Endodermal cell (in vitro differentiated cells): ENCODE results near the gene RPL18A. TPM values are rescaled to one million over a fixed set of nuclear protein-coding genes. Genes with fewer than 3 reads are reported as not detected.

Source experiments
- DNase-seq: peaks from one replicate; pipeline ENCODE4 v3.0.0-alpha.2; 2017
- H3K27ac ChIP-seq: 2 replicates; pipeline ENCODE4 v1.5.1; 2013; ENCODE audit warnings: mild to moderate bottlenecking, low read depth, low read length, moderate library complexity
- H3K27me3 ChIP-seq: 2 replicates; pipeline ENCODE4 v1.6.1; 2013; ENCODE audit warnings: mild to moderate bottlenecking, low read length, moderate library complexity; ENCODE audit not compliant: insufficient read depth, control insufficient read depth, poor library complexity, severe bottlenecking
- H3K36me3 ChIP-seq: 2 replicates; pipeline ENCODE4 v1.7.0; 2013; ENCODE audit warnings: mild to moderate bottlenecking, low read length, moderate library complexity; ENCODE audit not compliant: control insufficient read depth, insufficient read depth
- H3K4me1 ChIP-seq: one replicate; pipeline ENCODE4 v1.7.0; 2013; ENCODE audit warnings: low read length; ENCODE audit not compliant: control insufficient read depth, insufficient read depth
- H3K4me3 ChIP-seq: 2 replicates; pipeline ENCODE4 v1.5.1; 2013; ENCODE audit warnings: mild to moderate bottlenecking, low read length, moderate library complexity
- H3K9ac ChIP-seq: 2 replicates; pipeline ENCODE4 v1.6.1; 2013; ENCODE audit warnings: mild to moderate bottlenecking, low read length, moderate library complexity; ENCODE audit not compliant: poor library complexity, severe bottlenecking; ENCODE audit errors: extremely low read depth
- H3K9me3 ChIP-seq: 2 replicates; pipeline ENCODE4 v1.6.1; 2013; ENCODE audit warnings: mild to moderate bottlenecking, low read length, moderate library complexity; ENCODE audit not compliant: control insufficient read depth
- H3K27ac Mint-ChIP-seq: 2 replicates; pipeline ENCODE4 v1.8.0; 2020; ENCODE audit warnings: mixed read lengths
- H3K27me3 Mint-ChIP-seq: 2 replicates; pipeline ENCODE4 v1.8.0; 2021; ENCODE audit warnings: mild to moderate bottlenecking, mixed read lengths; ENCODE audit not compliant: insufficient read depth
- H3K36me3 Mint-ChIP-seq: 2 replicates; pipeline ENCODE4 v1.8.0; 2020; ENCODE audit warnings: low read depth, mixed read lengths
- H3K4me1 Mint-ChIP-seq: 2 replicates; pipeline ENCODE4 v1.8.0; 2020; ENCODE audit warnings: mixed read lengths
- H3K4me3 Mint-ChIP-seq: 2 replicates; pipeline ENCODE4 v1.8.0; 2020; ENCODE audit warnings: mild to moderate bottlenecking, moderate library complexity, mixed read lengths
- H3K9me3 Mint-ChIP-seq: 2 replicates; pipeline ENCODE4 v1.8.0; 2020; ENCODE audit warnings: mild to moderate bottlenecking, mixed read lengths
- CTCF ChIP-seq: fragments of 200-600 bp; sonication (generic); conservative IDR thresholded peaks from 2 replicates; pipeline ENCODE4 v1.5.0; 2021; ENCODE audit warnings: antibody characterized with exemption, mild to moderate bottlenecking
- WGBS, 2 experiments: methylation state at CpG; one replicate each; pipeline versions ENCODE4 v1.1.5 to v1.1.7; 2013; ENCODE audit warnings: missing lambda C conversion rate in 2 of 2, mixed read lengths in 1 of 2; ENCODE audit not compliant: insufficient coverage in 1 of 2, insufficient read length in 1 of 2; 5-methylcytosine and 5-hydroxymethylcytosine counted together
- total RNA-seq, 2 donors: library from RNA; stranded (reverse); fragmentation: NEBNext Ultra II Directional in 1 of 2; extraction: Animal tissue kit (Norgen Biotek cat#: 25700) in 1 of 2; gene quantifications; 2 replicates in 1 of 2; 3 replicates in 1 of 2; pipeline ENCODE4 v1.2.1, GENCODE V29; 2021

The RPL18A gene
- total RNA-seq, 2 donors from 2014 or later, result 1,886 to 2,166 TPM

GRCh38 chr19:17869114-17869608 is 9.5 kb downstream of the RPL18A start:
- peaks cover 42% of the 10 kb centered on the region for H3K27me3 Mint-ChIP-seq
- H3K27ac ChIP-seq, result no peak overlapping the region
- H3K4me3 Mint-ChIP-seq, result no peak overlapping the region
- no peaks in the 10 kb centered on the region for H3K4me1 Mint-ChIP-seq
- H3K9me3 Mint-ChIP-seq, result no peaks in the 10 kb centered on the region
- peaks cover 5% of the 10 kb centered on the region for H3K36me3 ChIP-seq
- no peak for TF ChIP-seq CTCF
- peaks cover 7% of the 10 kb centered on the region for H3K27me3 ChIP-seq
- peak; percentile 82 for DNase-seq
- peaks cover 6% of the 10 kb centered on the region for H3K36me3 Mint-ChIP-seq
- no peak overlapping the region for H3K9ac ChIP-seq
- H3K4me1 ChIP-seq, result no peaks in the 10 kb centered on the region
- WGBS, 2 experiments, result 46 to 56% methylated on average over 8 to 11 of the region's 11 CpGs
- H3K27ac Mint-ChIP-seq, result no peak overlapping the region
- H3K4me3 ChIP-seq, result no peak overlapping the region
- no peaks in the 10 kb centered on the region for H3K9me3 ChIP-seq

GRCh38 chr19:17871032-17871877 is 11.5 kb downstream of the RPL18A start:
- H3K9me3 ChIP-seq, result no peaks in the 10 kb centered on the region
- H3K27me3 Mint-ChIP-seq, result peaks cover 44% of the 10 kb centered on the region
- H3K27ac Mint-ChIP-seq, result no peak overlapping the region
- H3K9ac ChIP-seq, result no peak overlapping the region
- DNase-seq, result no peak
- H3K36me3 ChIP-seq, result no peaks in the 10 kb centered on the region
- no peaks in the 10 kb centered on the region for H3K9me3 Mint-ChIP-seq
- WGBS, 2 experiments, result 82 to 97% methylated on average over 6 to 10 of the region's 10 CpGs
- H3K4me3 ChIP-seq, result no peak overlapping the region
- H3K27me3 ChIP-seq, result peaks cover 7% of the 10 kb centered on the region
- H3K27ac ChIP-seq, result no peak overlapping the region
- H3K36me3 Mint-ChIP-seq, result no peaks in the 10 kb centered on the region
- no peaks in the 10 kb centered on the region for H3K4me1 Mint-ChIP-seq
- no peaks in the 10 kb centered on the region for H3K4me1 ChIP-seq
- H3K4me3 Mint-ChIP-seq, result no peak overlapping the region
- TF ChIP-seq CTCF, result no peak

GRCh38 chr19:17871878-17872250 is 12.2 kb downstream of the RPL18A start, which contains the start of gene SLC5A5:
SLC5A5 (plus strand) TSS chr19:17871945; CDS start chr19:17872320, 375 bp downstream.
- Histone ChIP-seq H3K27me3 (peaks cover 7% of the 10 kb centered on the region), H3K4me3 (no peak within 1 kb of the TSS), H3K4me1 (no peaks in the 10 kb centered on the region), H3K9me3 (no peaks in the 10 kb centered on the region), H3K9ac (no peak within 1 kb of the TSS), H3K36me3 (no peaks in the 10 kb centered on the region), H3K27ac (no peak within 1 kb of the TSS)
- peak; percentile 74 for DNase-seq
- no peak for TF ChIP-seq CTCF
- 37 to 61% methylated on average over 7 to 26 of the region's 26 CpGs for WGBS, 2 experiments
- Mint-ChIP-seq H3K4me1 (no peaks in the 10 kb centered on the region), H3K9me3 (no peaks in the 10 kb centered on the region), H3K27me3 (peaks cover 44% of the 10 kb centered on the region), H3K36me3 (no peaks in the 10 kb centered on the region), H3K27ac (no peak within 1 kb of the TSS), H3K4me3 (no peak within 1 kb of the TSS)
